ENCODE measurements around the gene KDM4F. TPM values are rescaled to one million over a fixed set of nuclear protein-coding genes. Genes with fewer than 3 reads are reported as not detected.
A peak's percentile ranks its signal among the peaks of the same experiment; 100 is the strongest.

KDM4F gene
- total RNA-seq, 2 donors from 2014 or later = not detected

DNA sequence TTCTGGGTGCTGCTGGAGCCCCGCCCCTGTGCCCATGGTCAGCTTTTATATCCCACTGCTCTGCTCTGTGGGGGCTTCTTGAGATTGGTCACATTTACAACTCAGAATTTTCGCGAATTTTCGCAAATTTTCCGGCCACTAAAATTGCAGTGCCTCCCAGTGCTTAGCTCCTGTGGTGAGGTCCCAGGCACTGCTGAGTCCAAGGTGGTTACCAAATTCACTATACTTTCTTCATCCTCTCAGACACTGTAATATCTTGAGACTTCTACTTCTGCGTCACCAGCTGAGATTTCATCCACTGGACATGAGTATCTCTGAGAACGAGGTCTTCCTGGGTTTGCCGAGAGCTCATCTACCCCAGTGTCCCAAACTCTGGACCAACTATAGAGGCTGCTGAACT is 8.7 kb downstream of the KDM4F start:
- H3K27me3 ChIP-seq = no peaks in the 10 kb centered on the region
- no peaks in the 10 kb centered on the region for H3K9me3 ChIP-seq
- no peaks in the 10 kb centered on the region for H3K36me3 ChIP-seq
- TF ChIP-seq, protein P1, sequence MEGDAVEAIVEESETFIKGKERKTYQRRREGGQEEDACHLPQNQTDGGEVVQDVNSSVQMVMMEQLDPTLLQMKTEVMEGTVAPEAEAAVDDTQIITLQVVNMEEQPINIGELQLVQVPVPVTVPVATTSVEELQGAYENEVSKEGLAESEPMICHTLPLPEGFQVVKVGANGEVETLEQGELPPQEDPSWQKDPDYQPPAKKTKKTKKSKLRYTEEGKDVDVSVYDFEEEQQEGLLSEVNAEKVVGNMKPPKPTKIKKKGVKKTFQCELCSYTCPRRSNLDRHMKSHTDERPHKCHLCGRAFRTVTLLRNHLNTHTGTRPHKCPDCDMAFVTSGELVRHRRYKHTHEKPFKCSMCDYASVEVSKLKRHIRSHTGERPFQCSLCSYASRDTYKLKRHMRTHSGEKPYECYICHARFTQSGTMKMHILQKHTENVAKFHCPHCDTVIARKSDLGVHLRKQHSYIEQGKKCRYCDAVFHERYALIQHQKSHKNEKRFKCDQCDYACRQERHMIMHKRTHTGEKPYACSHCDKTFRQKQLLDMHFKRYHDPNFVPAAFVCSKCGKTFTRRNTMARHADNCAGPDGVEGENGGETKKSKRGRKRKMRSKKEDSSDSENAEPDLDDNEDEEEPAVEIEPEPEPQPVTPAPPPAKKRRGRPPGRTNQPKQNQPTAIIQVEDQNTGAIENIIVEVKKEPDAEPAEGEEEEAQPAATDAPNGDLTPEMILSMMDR (IDR thresholded peaks at IDR 0.05) = no peak
- H3K4me3 ChIP-seq = no peak overlapping the region
- no peak overlapping the region for H3K27ac ChIP-seq
- DNase-seq (ENCODE audit: low spot score) = no peak
- H3K4me1 ChIP-seq = no peaks in the 10 kb centered on the region

DNA sequence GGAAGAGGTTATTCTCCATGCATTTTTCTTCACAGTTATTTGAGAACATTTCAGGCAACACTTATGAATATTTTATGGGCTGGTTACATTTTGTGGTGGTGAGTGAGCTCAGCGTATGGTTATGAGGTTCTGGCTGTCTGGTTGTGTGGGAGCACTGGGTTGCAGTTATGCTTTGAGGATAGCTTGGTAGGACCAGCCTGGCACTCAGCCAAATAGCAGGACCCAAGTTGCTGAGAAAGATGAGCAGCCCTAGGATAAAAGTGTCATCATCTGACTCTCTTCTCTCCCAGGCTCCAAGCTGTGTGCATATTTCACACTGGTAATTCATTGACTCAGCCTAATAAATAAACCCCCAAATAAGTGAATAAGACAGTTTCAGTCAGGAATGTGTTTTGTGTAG is 9.4 kb downstream of the KDM4F start:
- H3K36me3 ChIP-seq = no peaks in the 10 kb centered on the region
- H3K4me3 ChIP-seq = no peak overlapping the region
- no peak overlapping the region for H3K27ac ChIP-seq
- H3K27me3 ChIP-seq = no peaks in the 10 kb centered on the region
- TF ChIP-seq, protein P1 (IDR thresholded peaks at IDR 0.05) = no peak
- no peaks in the 10 kb centered on the region for H3K4me1 ChIP-seq
- DNase-seq (ENCODE audit: low spot score) = no peak
- H3K9me3 ChIP-seq = no peaks in the 10 kb centered on the region

DNA sequence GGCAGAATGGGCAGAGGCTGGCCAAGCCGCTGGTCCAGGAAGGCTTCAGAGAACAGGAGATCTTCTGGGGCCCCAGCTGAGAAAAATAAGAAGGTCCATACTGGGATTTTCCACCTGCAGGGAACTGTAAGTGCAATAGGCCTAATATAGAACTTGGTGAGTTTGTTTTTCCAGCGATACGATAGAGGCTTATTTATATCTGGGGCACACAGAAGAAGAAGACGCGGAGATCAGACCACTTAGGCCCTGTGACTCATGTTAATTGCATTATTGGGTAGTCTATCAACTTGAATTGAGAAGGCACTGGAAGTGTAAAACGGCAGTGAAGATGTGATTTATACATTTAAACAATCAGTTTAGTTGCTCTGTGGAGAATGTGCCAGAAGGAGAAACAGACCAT is 9.8 kb downstream of the KDM4F start:
- H3K9me3 ChIP-seq = no peaks in the 10 kb centered on the region
- no peaks in the 10 kb centered on the region for H3K36me3 ChIP-seq
- H3K27me3 ChIP-seq = no peaks in the 10 kb centered on the region
- TF ChIP-seq, protein P1 (IDR thresholded peaks at IDR 0.05) = no peak
- no peaks in the 10 kb centered on the region for H3K4me1 ChIP-seq
- no peak overlapping the region for H3K27ac ChIP-seq
- DNase-seq (ENCODE audit: low spot score) = no peak
- no peak overlapping the region for H3K4me3 ChIP-seq

DNA sequence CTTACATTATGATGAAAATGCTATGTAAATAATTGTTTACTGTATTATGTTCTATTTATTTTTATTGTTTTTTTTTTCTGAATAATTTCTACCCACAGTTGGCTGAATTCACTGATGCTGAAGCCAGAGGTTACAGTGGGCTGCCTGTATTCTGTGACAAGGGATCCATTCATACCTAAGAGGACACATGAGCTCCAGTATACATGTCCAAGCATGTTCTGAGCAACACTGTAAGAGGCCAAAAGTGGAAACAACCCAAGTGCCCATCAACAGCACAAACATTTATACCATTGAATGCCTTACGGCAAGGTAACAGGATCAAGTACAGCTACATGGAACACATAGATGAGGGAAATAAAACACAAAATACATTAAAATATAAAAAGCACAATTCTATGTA is 16.1 kb downstream of the KDM4F start:
- Histone ChIP-seq H3K36me3 (no peaks in the 10 kb centered on the region), H3K9me3 (no peaks in the 10 kb centered on the region), H3K4me1 (peaks cover 0 to 17% of the 10 kb centered on the region in 2 donors), H3K27ac (no peak overlapping the region), H3K27me3 (no peaks in the 10 kb centered on the region), H3K4me3 (no peak overlapping the region)
- TF ChIP-seq, protein P1 (IDR thresholded peaks at IDR 0.05) = no peak
- DNase-seq (ENCODE audit: low spot score) = no peak

DNA sequence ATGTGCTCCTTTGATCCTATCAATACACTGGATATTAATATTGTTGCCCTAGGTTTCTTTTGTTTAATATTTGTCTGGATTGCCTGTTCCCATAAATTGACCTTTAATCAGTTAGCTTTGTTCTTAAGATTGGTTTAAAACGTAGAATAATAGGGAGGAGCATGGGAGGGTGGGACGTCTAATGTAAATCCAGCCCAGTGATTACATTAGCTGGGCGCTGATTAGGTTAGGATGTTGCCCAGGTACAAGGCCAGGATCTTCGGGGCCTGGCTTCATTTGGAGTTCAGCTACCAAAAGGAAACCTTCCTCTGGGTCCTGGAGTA is 17.5 kb downstream of the KDM4F start, which contains the start of gene SRSF8:
TSS of gene SRSF8 (plus strand) at position 204 of the 323 bp plus-strand sequence. CDS start 308 bp downstream, outside the sequence.
- TF ChIP-seq, protein P1 (IDR thresholded peaks at IDR 0.05) = no peak
- H3K27ac ChIP-seq = peak within 1 kb of the TSS; percentile 97 to 99
- H3K4me1 ChIP-seq = peaks cover 0 to 18% of the 10 kb centered on the region in 2 donors
- H3K27me3 ChIP-seq = no peaks in the 10 kb centered on the region
- H3K9me3 ChIP-seq = no peaks in the 10 kb centered on the region
- peak within 1 kb of the TSS; percentile 87 to 90 for H3K4me3 ChIP-seq
- no peak for DNase-seq (ENCODE audit: low spot score)
- H3K36me3 ChIP-seq = no peaks in the 10 kb centered on the region

Data from right atrium auricular region (tissue), 2 donors.